ENCODE results near the gene BRD4. TPM values are rescaled to one million over a fixed set of nuclear protein-coding genes. Genes with fewer than 3 reads are reported as not detected.
A peak's percentile ranks its signal among the peaks of the same experiment; 100 is the strongest.

Gene BRD4
- total and polyA plus RNA-seq, 2 donors, result 7.6 to 26.0 TPM

DNA sequence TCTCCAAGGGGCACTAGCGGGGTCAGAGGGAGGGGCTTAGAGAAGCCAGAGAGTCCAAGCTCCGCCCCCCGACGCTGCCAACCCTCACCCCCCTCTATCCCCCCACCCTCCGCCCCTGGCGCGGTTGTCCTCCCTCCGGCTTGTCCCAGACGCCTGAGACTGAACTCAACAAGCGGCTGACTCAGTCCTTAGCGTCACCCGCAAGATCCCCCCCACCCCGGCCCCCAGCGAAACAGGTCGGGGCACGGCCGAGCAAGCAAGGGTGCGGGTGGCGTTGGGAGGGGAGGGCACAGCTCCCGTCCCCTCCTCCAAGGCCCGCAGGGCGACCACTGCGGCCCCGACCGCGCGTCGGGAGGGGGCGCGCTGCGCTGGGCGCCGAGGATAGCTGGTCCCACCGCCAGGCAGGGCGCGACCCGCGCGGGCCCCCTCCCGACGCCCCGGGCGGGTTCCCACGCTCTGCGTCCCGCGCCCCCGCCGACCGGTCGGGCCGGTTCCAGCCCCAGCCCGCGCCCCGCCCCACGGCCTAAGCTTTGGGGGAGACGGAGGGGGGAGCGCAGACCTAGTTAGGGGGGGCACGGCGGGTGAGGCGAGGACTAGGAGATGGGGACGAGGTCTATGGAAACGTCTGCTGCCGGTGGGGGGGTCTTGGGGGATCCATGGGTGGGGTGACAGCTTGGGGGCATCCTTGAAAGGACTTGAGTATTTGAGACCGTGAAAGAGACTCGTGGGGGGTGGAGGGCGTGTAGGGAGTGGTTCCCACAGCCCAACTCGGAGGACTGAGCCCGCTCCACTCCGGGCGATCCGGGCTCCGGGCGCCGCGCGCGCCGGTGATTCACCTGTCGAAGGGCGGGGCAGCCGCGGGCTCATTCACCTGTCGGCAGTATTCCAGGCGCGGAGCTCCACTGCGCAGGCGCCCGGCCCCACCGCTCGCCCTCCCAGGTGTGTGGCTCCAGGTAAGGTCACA is 136.7 kb downstream of the BRD4 start:
- H3K9me3 ChIP-seq (ENCODE audit: control insufficient read depth in 2 of 2, insufficient read depth in 1 of 2, low read length in 1 of 2), result no peaks in the 10 kb centered on the region
- DNase-seq (ENCODE audit: low read depth in 6 of 9, low spot score in 9 of 9), result peak in 3 of 9 donors; percentile 49 to 76 (median 66)
- peaks cover 16 to 49% of the 10 kb centered on the region in 2 donors for H3K4me1 ChIP-seq (ENCODE audit: control insufficient read depth in 2 of 2, insufficient read depth in 2 of 2, low read length in 2 of 2)

DNA sequence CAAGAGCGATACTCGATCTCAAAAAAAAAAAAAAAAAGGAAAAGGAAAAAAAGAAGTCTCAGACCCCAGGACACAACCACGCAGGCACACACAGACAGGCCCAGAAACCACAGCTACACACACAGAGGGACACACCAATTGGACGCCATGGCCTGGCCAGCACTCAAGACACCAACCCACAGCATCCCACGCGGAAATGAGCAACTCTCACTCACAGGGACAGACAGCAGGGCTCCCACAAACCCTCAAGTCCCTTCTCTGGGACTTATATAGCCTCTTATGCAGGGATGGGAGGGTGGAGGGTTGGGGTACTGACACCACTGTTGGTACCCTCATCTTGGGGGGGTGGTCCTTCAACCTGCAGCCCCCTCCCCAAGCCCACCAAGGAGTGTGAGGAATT is 137.4 kb downstream of the BRD4 start:
- H3K36me3 ChIP-seq (ENCODE audit: control insufficient read depth in 2 of 2, insufficient read depth in 2 of 2, low read length in 1 of 2), result peaks cover 47 to 67% of the 10 kb centered on the region in 2 donors
- no peak for DNase-seq (ENCODE audit: low read depth in 6 of 9, low spot score in 9 of 9)
- peak overlapping the region; percentile 13 to 67 for H3K4me3 ChIP-seq (ENCODE audit: low read length in 2 of 2)
- H3K27ac ChIP-seq (ENCODE audit: low read depth in 1 of 2, low read length in 1 of 2), result peak overlapping the region; percentile 36 to 37
- H3K4me1 ChIP-seq (ENCODE audit: control insufficient read depth in 2 of 2, insufficient read depth in 2 of 2, low read length in 2 of 2), result peaks cover 16 to 46% of the 10 kb centered on the region in 2 donors
- 78% methylated on average over 6 of the region's 6 CpGs for WGBS
- H3K9me3 ChIP-seq (ENCODE audit: control insufficient read depth in 2 of 2, insufficient read depth in 1 of 2, low read length in 1 of 2), result no peaks in the 10 kb centered on the region
- H3K27me3 ChIP-seq (ENCODE audit: control insufficient read depth in 2 of 2, insufficient read depth in 1 of 2, low read length in 1 of 2), result peaks cover 0 to 7% of the 10 kb centered on the region in 2 donors

More for the DNA sequence above, 136.7 kb downstream of the BRD4 start:
- 7% methylated on average over 91 of the region's 91 CpGs for WGBS
- Histone ChIP-seq H3K27me3 (ENCODE audit: control insufficient read depth in 2 of 2, insufficient read depth in 1 of 2, low read length in 1 of 2) (peaks cover 0 to 11% of the 10 kb centered on the region in 2 donors), H3K27ac (ENCODE audit: low read depth in 1 of 2, low read length in 1 of 2) (peak overlapping the region; percentile 41 to 47), H3K36me3 (ENCODE audit: control insufficient read depth in 2 of 2, insufficient read depth in 2 of 2, low read length in 1 of 2) (peaks cover 40 to 62% of the 10 kb centered on the region in 2 donors), H3K4me3 (ENCODE audit: low read length in 2 of 2) (peak overlapping the region; percentile 45 to 67)

DNA sequence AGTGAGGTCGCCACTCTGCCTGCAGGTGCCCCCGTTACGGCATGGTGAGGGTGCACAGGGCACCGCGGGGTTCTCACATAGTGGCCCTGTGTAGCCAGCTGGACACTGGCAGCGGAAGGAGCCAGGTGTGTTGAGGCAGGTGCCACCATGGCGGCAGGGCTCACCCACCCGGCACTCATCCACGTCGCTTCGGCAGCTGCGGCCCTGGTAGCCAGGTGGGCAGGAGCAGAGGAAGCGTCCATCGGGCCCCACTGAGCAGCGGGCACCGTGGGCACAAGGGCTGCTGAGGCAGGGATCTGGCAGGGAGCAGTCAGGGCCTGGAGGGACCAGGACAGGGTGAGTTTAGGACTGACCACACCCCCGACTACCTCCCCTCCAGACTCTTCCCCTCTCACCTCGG is 140.4 kb downstream of the BRD4 start:
- H3K9me3 ChIP-seq (ENCODE audit: control insufficient read depth in 2 of 2, insufficient read depth in 1 of 2, low read length in 1 of 2), result no peaks in the 10 kb centered on the region
- no peak for DNase-seq (ENCODE audit: low read depth in 6 of 9, low spot score in 9 of 9)
- H3K27me3 ChIP-seq (ENCODE audit: control insufficient read depth in 2 of 2, insufficient read depth in 1 of 2, low read length in 1 of 2), result peaks cover 0 to 7% of the 10 kb centered on the region in 2 donors
- no peak overlapping the region for H3K27ac ChIP-seq (ENCODE audit: low read depth in 1 of 2, low read length in 1 of 2)
- WGBS, result 99% methylated on average over 18 of the region's 18 CpGs
- peaks cover 10 to 22% of the 10 kb centered on the region in 2 donors for H3K4me1 ChIP-seq (ENCODE audit: control insufficient read depth in 2 of 2, insufficient read depth in 2 of 2, low read length in 2 of 2)
- H3K4me3 ChIP-seq (ENCODE audit: low read length in 2 of 2), result no peak overlapping the region
- H3K36me3 ChIP-seq (ENCODE audit: control insufficient read depth in 2 of 2, insufficient read depth in 2 of 2, low read length in 1 of 2), result peaks cover 76 to 77% of the 10 kb centered on the region in 2 donors

DNA sequence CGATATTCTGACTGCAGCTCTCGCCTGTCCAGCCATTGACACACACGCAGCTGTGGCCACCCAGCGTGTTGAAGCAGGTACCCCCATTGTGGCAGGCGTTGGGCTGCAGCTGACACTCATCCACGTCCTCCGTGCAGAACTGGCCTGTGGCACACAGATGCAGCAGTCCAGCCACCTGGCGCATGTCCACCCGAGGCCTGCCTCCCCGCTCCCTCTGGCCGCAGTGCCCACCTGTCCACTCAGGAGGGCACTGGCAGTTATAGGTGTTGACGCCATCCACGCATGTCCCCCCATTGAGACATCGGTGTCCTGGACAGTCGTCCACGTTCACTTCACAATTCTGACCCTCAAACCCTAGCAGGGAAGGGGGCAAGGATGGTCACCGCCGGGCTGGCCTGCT is 140.8 kb downstream of the BRD4 start:
- Histone ChIP-seq H3K27me3 (ENCODE audit: control insufficient read depth in 2 of 2, insufficient read depth in 1 of 2, low read length in 1 of 2) (peaks cover 0 to 7% of the 10 kb centered on the region in 2 donors), H3K4me3 (ENCODE audit: low read length in 2 of 2) (no peak overlapping the region), H3K4me1 (ENCODE audit: control insufficient read depth in 2 of 2, insufficient read depth in 2 of 2, low read length in 2 of 2) (peaks cover 6 to 17% of the 10 kb centered on the region in 2 donors), H3K36me3 (ENCODE audit: control insufficient read depth in 2 of 2, insufficient read depth in 2 of 2, low read length in 1 of 2) (peaks cover 78 to 81% of the 10 kb centered on the region in 2 donors), H3K9me3 (ENCODE audit: control insufficient read depth in 2 of 2, insufficient read depth in 1 of 2, low read length in 1 of 2) (no peaks in the 10 kb centered on the region), H3K27ac (ENCODE audit: low read depth in 1 of 2, low read length in 1 of 2) (no peak overlapping the region)
- no peak for DNase-seq (ENCODE audit: low read depth in 6 of 9, low spot score in 9 of 9)
- WGBS, result 97% methylated on average over 18 of the region's 18 CpGs

DNA sequence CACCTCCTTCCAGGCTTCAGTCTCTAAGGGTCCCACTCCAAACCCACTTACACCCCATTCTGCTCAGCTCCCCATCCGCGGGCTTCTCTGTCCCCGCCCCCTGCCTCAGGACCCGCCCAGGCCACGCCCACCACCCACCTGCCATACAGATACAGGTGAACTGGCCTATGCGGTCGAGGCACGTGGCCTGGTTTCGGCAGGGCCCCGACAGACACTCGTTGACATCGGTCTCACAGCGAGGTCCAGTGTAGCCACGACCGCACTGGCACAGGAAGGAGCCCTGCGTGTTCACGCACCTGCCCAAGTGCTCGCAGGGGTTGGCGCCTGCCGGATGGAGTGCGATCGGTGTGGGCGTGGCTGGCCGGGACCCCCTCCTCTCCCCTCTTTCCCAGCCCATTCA is 143.5 kb downstream of the BRD4 start:
- Histone ChIP-seq H3K36me3 (ENCODE audit: control insufficient read depth in 2 of 2, insufficient read depth in 2 of 2, low read length in 1 of 2) (peaks cover 89 to 97% of the 10 kb centered on the region in 2 donors), H3K9me3 (ENCODE audit: control insufficient read depth in 2 of 2, insufficient read depth in 1 of 2, low read length in 1 of 2) (no peaks in the 10 kb centered on the region), H3K4me1 (ENCODE audit: control insufficient read depth in 2 of 2, insufficient read depth in 2 of 2, low read length in 2 of 2) (no peaks in the 10 kb centered on the region), H3K27me3 (ENCODE audit: control insufficient read depth in 2 of 2, insufficient read depth in 1 of 2, low read length in 1 of 2) (no peaks in the 10 kb centered on the region), H3K27ac (ENCODE audit: low read depth in 1 of 2, low read length in 1 of 2) (no peak overlapping the region), H3K4me3 (ENCODE audit: low read length in 2 of 2) (no peak overlapping the region)
- 98% methylated on average over 24 of the region's 24 CpGs for WGBS
- DNase-seq (ENCODE audit: low read depth in 6 of 9, low spot score in 9 of 9), result no peak

DNA sequence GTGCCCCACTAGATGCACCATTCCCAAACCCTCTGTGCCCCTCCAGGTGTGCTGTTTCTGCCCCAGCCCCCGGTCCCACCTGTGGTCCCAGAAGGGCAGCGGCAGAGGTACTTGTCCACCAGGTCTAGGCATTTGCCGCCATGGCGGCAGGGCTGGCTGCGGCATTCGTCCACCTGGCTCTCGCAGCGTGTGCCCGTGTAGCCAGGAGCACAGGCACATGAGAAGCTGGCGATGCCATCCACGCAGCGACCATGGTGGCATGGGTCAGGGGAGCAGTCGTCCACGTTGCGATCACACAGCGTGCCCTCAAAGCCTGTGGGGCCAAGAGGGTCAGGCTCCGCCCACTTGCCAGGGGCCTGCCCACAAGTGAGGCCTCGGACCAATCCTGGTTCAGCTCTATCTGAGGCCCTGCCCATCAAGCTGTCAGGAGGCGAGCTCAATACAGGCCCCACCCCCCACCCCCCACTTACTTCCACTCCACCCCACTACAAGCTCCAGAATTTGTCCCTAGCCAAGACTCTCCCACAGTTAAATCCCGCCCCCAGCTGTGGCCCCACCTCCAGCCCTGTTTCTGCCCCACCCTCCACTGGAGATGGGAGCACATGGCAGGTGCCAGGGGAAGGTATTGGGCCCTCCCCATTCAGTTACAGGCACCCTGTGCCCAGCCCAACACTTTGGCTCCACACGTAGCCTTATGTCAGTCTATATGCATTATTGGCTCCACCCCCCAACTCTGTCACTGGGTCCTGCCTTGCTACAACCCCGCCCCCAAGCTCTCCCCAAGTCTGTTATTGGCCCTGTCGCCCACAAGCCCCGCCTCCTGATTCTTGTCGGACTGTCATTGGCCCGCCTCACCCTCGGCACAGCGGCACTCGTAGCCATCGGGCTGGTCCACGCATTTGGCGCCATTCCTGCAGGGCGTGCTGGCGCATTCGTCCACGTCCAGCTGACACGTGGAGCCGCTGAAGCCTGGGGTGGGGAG is 145.0 kb downstream of the BRD4 start:
- Histone ChIP-seq H3K36me3 (ENCODE audit: control insufficient read depth in 2 of 2, insufficient read depth in 2 of 2, low read length in 1 of 2) (peaks cover 86 to 94% of the 10 kb centered on the region in 2 donors), H3K4me3 (ENCODE audit: low read length in 2 of 2) (no peak overlapping the region), H3K9me3 (ENCODE audit: control insufficient read depth in 2 of 2, insufficient read depth in 1 of 2, low read length in 1 of 2) (no peaks in the 10 kb centered on the region), H3K27ac (ENCODE audit: low read depth in 1 of 2, low read length in 1 of 2) (no peak overlapping the region), H3K27me3 (ENCODE audit: control insufficient read depth in 2 of 2, insufficient read depth in 1 of 2, low read length in 1 of 2) (no peaks in the 10 kb centered on the region), H3K4me1 (ENCODE audit: control insufficient read depth in 2 of 2, insufficient read depth in 2 of 2, low read length in 2 of 2) (no peaks in the 10 kb centered on the region)
- DNase-seq (ENCODE audit: low read depth in 6 of 9, low spot score in 9 of 9), result peak in 1 of 9 donors; percentile 34
- 97% methylated on average over 38 of the region's 38 CpGs for WGBS

Other genes with a start within 250 kb of the BRD4 start
- gene SYDE1, start 225.1 kb downstream of the BRD4 start, total RNA-seq, result 0.94 TPM
- gene SYDE1, start 225.1 kb downstream of the BRD4 start, polyA plus RNA-seq, result 2.5 TPM
- 14.8 TPM for gene NOTCH3, start 131.5 kb downstream of the BRD4 start, total RNA-seq
- 11.3 TPM for gene NOTCH3, start 131.5 kb downstream of the BRD4 start, polyA plus RNA-seq
- 0.71 TPM for gene EPHX3, start 100.1 kb downstream of the BRD4 start, total RNA-seq
- 4.8 TPM for gene EPHX3, start 100.1 kb downstream of the BRD4 start, polyA plus RNA-seq
- 18.0 TPM for gene AKAP8, start 47.2 kb upstream of the BRD4 start, total RNA-seq
- 25.4 TPM for gene AKAP8, start 47.2 kb upstream of the BRD4 start, polyA plus RNA-seq
- 64.1 TPM for gene AKAP8L, start 86.4 kb upstream of the BRD4 start, total RNA-seq
- 128 TPM for gene AKAP8L, start 86.4 kb upstream of the BRD4 start, polyA plus RNA-seq
- 2.9 TPM for gene WIZ, start 117.4 kb upstream of the BRD4 start, total RNA-seq
- gene WIZ, start 117.4 kb upstream of the BRD4 start, polyA plus RNA-seq, result 13.3 TPM
- gene RASAL3, start 132.0 kb upstream of the BRD4 start, total RNA-seq, result 30.8 TPM
- gene RASAL3, start 132.0 kb upstream of the BRD4 start, polyA plus RNA-seq, result 68.1 TPM
- 0.71 TPM for gene PGLYRP2, start 147.0 kb upstream of the BRD4 start, total RNA-seq
- gene PGLYRP2, start 147.0 kb upstream of the BRD4 start, polyA plus RNA-seq, result 0.14 TPM
- 0.09 TPM for gene CYP4F22, start 176.0 kb upstream of the BRD4 start, total RNA-seq
- 0.64 TPM for gene CYP4F22, start 176.0 kb upstream of the BRD4 start, polyA plus RNA-seq